ENCODE results near the gene FTH1. TPM values are rescaled to one million over a fixed set of nuclear protein-coding genes. Genes with fewer than 3 reads are reported as not detected.

The FTH1 gene
- total and polyA plus RNA-seq, 2 of the 4 experiments (the other 2 are of a cell fraction): 344 to 2,516 TPM

DNA sequence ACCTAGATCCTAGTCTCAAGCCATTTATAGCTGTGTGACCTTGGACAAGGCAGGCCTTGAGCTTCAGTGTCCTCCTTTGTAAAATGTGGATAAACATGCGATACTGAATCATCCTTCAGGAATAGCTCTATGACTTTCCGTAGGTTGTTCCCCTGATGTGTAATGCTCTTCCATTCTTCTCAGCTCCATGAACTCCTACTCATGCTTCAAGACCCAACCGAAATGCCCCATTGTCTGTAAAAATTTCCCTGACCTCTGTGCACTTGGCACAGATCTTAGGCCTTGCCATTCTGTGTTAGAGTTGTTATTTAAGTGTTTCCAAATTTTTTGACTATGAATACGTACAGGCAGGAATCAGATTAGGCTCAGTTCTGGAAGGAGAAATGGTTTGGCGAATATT lies 20.5 kb downstream of the FTH1 start (continued):
- TF ChIP-seq RCOR1 (IDR thresholded peaks at IDR 0.05; ENCODE audit: insufficient replicate concordance, low read length) (no peak), CHD1 (IDR thresholded peaks at IDR 0.05; ENCODE audit: low read depth, low read length) (no peak), BHLHE40 (IDR thresholded peaks at IDR 0.05; ENCODE audit: low read depth, low read length) (no peak), FOS (IDR thresholded peaks at IDR 0.05; ENCODE audit: low read depth, low read length) (no peak), NFE2L2 (IDR thresholded peaks at IDR 0.05; ENCODE audit: low read depth, low read length) (no peak)

DNA sequence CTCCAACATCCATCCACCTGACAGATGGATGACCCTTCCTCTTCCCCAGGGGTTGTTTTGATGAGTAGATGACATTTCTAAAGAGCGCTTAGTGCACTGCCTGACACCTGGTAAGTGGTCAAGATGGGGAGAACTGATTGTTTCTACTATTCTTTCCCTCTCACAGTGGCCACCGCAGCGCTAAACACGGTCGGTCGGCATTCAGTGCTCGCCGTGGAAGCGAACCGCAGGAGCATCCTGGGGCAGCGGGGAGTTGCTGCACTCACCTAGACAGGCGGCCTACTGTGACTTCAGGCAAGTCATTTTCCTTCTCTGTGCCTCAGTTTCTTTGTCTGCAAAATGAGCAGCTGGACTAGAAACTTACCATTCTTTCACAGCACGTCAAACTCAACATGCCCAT lies 22.2 kb downstream of the FTH1 start:
- in situ Hi-C loops (cut with MboI; ENCODE audit: low sequenced_read_pairs): loop anchor here (5.0 kb wide), 1 partner anchor 48 kb away; no protein-coding TSS in a partner anchor
- intact Hi-C loops (cut with micrococcal nuclease): no loop called here
- CTCF ChIA-PET: interaction anchor here (0.6 to 3.1 kb wide), 2 partner anchors 136 to 247 kb away, joined by 5 to 37 read pairs; no protein-coding TSS in a partner anchor

More for the DNA sequence above, 22.2 kb downstream of the FTH1 start:
- no peak overlapping the region for H2AK9ac ChIP-seq (replicated peaks; ENCODE audit: low read depth, low read length, poor library complexity)
- no peak overlapping the region for H2BK120ac ChIP-seq (ENCODE audit: low read depth, low read length)
- no peak overlapping the region for H3K4me3 ChIP-seq (ENCODE audit: insufficient read depth, low read depth, low read length)
- H2BK20ac ChIP-seq (ENCODE audit: low read depth, low read length): no peak overlapping the region
- no peaks in the 10 kb centered on the region for H4K20me1 ChIP-seq (ENCODE audit: insufficient read depth, low read length)
- no peak overlapping the region for H3K18ac ChIP-seq (ENCODE audit: low read depth, low read length)
- H3K9me1 ChIP-seq (ENCODE audit: insufficient read depth, low read length): peaks cover 4% of the 10 kb centered on the region
- H3K27me3 ChIP-seq (ENCODE audit: control insufficient read depth, insufficient read depth, low read length): peaks cover 2% of the 10 kb centered on the region
- TF ChIP-seq MXI1 (IDR thresholded peaks at IDR 0.05; ENCODE audit: borderline replicate concordance, low read depth, low read length): no peak
- no peak for TF ChIP-seq MAFK (IDR thresholded peaks at IDR 0.05; ENCODE audit: low read depth, low read length)
- TF ChIP-seq CHD1 (IDR thresholded peaks at IDR 0.05; ENCODE audit: low read depth, low read length): no peak
- TF ChIP-seq, protein P1, sequence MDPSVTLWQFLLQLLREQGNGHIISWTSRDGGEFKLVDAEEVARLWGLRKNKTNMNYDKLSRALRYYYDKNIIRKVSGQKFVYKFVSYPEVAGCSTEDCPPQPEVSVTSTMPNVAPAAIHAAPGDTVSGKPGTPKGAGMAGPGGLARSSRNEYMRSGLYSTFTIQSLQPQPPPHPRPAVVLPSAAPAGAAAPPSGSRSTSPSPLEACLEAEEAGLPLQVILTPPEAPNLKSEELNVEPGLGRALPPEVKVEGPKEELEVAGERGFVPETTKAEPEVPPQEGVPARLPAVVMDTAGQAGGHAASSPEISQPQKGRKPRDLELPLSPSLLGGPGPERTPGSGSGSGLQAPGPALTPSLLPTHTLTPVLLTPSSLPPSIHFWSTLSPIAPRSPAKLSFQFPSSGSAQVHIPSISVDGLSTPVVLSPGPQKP (IDR thresholded peaks at IDR 0.05; ENCODE audit: borderline replicate concordance, low read depth, low read length): no peak
- no peak for TF ChIP-seq RAD21 (IDR thresholded peaks at IDR 0.05; ENCODE audit: low read length)
- TF ChIP-seq POLR2A (IDR thresholded peaks at IDR 0.05; ENCODE audit: low read depth, low read length): no peak
- TF ChIP-seq FOS (IDR thresholded peaks at IDR 0.05; ENCODE audit: low read depth, low read length): no peak
- no peak for TF ChIP-seq RCOR1 (IDR thresholded peaks at IDR 0.05; ENCODE audit: insufficient replicate concordance, low read length)
- TF ChIP-seq, protein P2, sequence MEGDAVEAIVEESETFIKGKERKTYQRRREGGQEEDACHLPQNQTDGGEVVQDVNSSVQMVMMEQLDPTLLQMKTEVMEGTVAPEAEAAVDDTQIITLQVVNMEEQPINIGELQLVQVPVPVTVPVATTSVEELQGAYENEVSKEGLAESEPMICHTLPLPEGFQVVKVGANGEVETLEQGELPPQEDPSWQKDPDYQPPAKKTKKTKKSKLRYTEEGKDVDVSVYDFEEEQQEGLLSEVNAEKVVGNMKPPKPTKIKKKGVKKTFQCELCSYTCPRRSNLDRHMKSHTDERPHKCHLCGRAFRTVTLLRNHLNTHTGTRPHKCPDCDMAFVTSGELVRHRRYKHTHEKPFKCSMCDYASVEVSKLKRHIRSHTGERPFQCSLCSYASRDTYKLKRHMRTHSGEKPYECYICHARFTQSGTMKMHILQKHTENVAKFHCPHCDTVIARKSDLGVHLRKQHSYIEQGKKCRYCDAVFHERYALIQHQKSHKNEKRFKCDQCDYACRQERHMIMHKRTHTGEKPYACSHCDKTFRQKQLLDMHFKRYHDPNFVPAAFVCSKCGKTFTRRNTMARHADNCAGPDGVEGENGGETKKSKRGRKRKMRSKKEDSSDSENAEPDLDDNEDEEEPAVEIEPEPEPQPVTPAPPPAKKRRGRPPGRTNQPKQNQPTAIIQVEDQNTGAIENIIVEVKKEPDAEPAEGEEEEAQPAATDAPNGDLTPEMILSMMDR (conservative IDR thresholded peaks at IDR 0.05; ENCODE audit: low read depth, low read length): no peak
- TF ChIP-seq, protein P3, sequence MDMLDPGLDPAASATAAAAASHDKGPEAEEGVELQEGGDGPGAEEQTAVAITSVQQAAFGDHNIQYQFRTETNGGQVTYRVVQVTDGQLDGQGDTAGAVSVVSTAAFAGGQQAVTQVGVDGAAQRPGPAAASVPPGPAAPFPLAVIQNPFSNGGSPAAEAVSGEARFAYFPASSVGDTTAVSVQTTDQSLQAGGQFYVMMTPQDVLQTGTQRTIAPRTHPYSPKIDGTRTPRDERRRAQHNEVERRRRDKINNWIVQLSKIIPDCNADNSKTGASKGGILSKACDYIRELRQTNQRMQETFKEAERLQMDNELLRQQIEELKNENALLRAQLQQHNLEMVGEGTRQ (IDR thresholded peaks at IDR 0.05; ENCODE audit: low read depth, low read length): no peak
- no peak for TF ChIP-seq NFE2L2 (IDR thresholded peaks at IDR 0.05; ENCODE audit: low read depth, low read length)
- TF ChIP-seq CEBPB (IDR thresholded peaks at IDR 0.05; ENCODE audit: low read depth, low read length): no peak
- H3K27ac ChIP-seq (ENCODE audit: insufficient read depth, low read length): no peak overlapping the region
- peaks cover 0 to 3% of the 10 kb centered on the region in 2 experiments; a peak in 1 of 4 replicates for H3K79me1 ChIP-seq (ENCODE audit: low read depth in 1 of 2, low read length in 2 of 2)
- dilution Hi-C loops (cut with HindIII; ENCODE audit: low sequenced_read_pairs, unreplicated experiment): no loop called here
- H4K5ac ChIP-seq (ENCODE audit: low read depth, low read length): no peak overlapping the region
- H4K91ac ChIP-seq (ENCODE audit: insufficient read depth, low read depth, low read length): no peak overlapping the region
- no peak for DNase-seq
- H2BK5ac ChIP-seq (ENCODE audit: low read depth, low read length, poor library complexity, severe bottlenecking): no peak overlapping the region
- H2AFZ ChIP-seq (replicated peaks; ENCODE audit: low read length, poor library complexity): no peak overlapping the region
- H4K8ac ChIP-seq (ENCODE audit: low read depth in 2 of 2, low read length in 2 of 2): no peak overlapping the region
- no peak overlapping the region for H2AK5ac ChIP-seq (ENCODE audit: low read depth, low read length)
- no peak overlapping the region for H3K9ac ChIP-seq (ENCODE audit: low read depth, low read length)
- no peak overlapping the region for H3K14ac ChIP-seq (replicated peaks; ENCODE audit: low read depth, low read length)
- H3K4me1 ChIP-seq (ENCODE audit: control insufficient read depth, insufficient read depth, low read length): peaks cover 8% of the 10 kb centered on the region; the same call in 1 of the 2 replicates
- no TSS peak for BruUV-seq (replicated peaks)
- no peak for ATAC-seq (ENCODE audit: low read depth)
- no peak overlapping the region for H3K4ac ChIP-seq (ENCODE audit: low read depth, low read length)
- no peak overlapping the region for H3K56ac ChIP-seq (ENCODE audit: extremely low read depth, insufficient read depth, low read length)
- H2BK15ac ChIP-seq (ENCODE audit: low read depth, low read length): no peak overlapping the region
- WGBS, 2 experiments (ENCODE audit: extremely low coverage in 2 of 2, insufficient read length in 1 of 2): 77% methylated on average over 3 of the region's 13 CpGs; no CpG with 5 or more reads in 1 of the 2 experiments
- no peak overlapping the region for H3K23ac ChIP-seq (ENCODE audit: low read depth, low read length)
- POLR2A ChIA-PET (ENCODE audit: unreplicated experiment): no interaction called here
- H3K9me3 ChIP-seq (ENCODE audit: control insufficient read depth, insufficient read depth, low read length): no peaks in the 10 kb centered on the region
- no peak overlapping the region for H3K4me2 ChIP-seq (ENCODE audit: low read depth, low read length)
- H3K36me3 ChIP-seq (ENCODE audit: control insufficient read depth, insufficient read depth, low read length): no peaks in the 10 kb centered on the region

Data from IMR-90 (cell line).